ENCODE data around the gene USP19.

USP19 gene

GRCh38 chr3:49122886-49123545 lies 2.4 kb upstream of the USP19 start:
- Histone ChIP-seq H3K27ac (no peak overlapping the region), H3K27me3 (replicated peaks) (no peaks in the 10 kb centered on the region), H3K36me3 (replicated peaks) (peaks cover 70% of the 10 kb centered on the region), H3K4me3 (ENCODE audit: low read depth, low read length) (no peak overlapping the region)
- no peak for TF ChIP-seq CTCF (IDR thresholded peaks at IDR 0.05; ENCODE audit: low read depth, low read length, missing control alignments)
- in situ Hi-C loops (cut with HindIII; ENCODE audit: low pct_ligation_motif_present, low sequenced_read_pairs): no loop called here
- DNase-seq: no peak

- H3K27ac ChIP-seq: no peak overlapping the region
- in situ Hi-C loops (cut with HindIII; ENCODE audit: low pct_ligation_motif_present, low sequenced_read_pairs): no loop called here
- no peak overlapping the region for H3K4me3 ChIP-seq (ENCODE audit: low read depth, low read length)
- no peak for DNase-seq
- no peak for TF ChIP-seq CTCF (IDR thresholded peaks at IDR 0.05; ENCODE audit: low read depth, low read length, missing control alignments)
- no peaks in the 10 kb centered on the region for H3K27me3 ChIP-seq (replicated peaks)
- H3K36me3 ChIP-seq (replicated peaks): peaks cover 72% of the 10 kb centered on the region
Measured at GRCh38 chr3:49122451-49122850, 1.8 kb upstream of the USP19 start.

- in situ Hi-C loops (cut with HindIII; ENCODE audit: low pct_ligation_motif_present, low sequenced_read_pairs): no loop called here
- TF ChIP-seq CTCF (IDR thresholded peaks at IDR 0.05; ENCODE audit: low read depth, low read length, missing control alignments): no peak
- Histone ChIP-seq H3K27ac (no peak overlapping the region), H3K27me3 (replicated peaks) (no peaks in the 10 kb centered on the region), H3K36me3 (replicated peaks) (peaks cover 72% of the 10 kb centered on the region), H3K4me3 (ENCODE audit: low read depth, low read length) (no peak overlapping the region)
- DNase-seq: no peak
Measured at GRCh38 chr3:49122022-49122421, 1.4 kb upstream of the USP19 start.

GRCh38 chr3:49121132-49121736 lies 611 bp upstream of the USP19 start:
- no peaks in the 10 kb centered on the region for H3K27me3 ChIP-seq (replicated peaks)
- H3K36me3 ChIP-seq (replicated peaks): peaks cover 71% of the 10 kb centered on the region
- in situ Hi-C loops (cut with HindIII; ENCODE audit: low pct_ligation_motif_present, low sequenced_read_pairs): no loop called here
- DNase-seq: no peak
- TF ChIP-seq CTCF (IDR thresholded peaks at IDR 0.05; ENCODE audit: low read depth, low read length, missing control alignments): no peak
- H3K4me3 ChIP-seq (ENCODE audit: low read depth, low read length): peak overlapping the region; percentile 96
- peak overlapping the region; percentile 84 for H3K27ac ChIP-seq

- H3K36me3 ChIP-seq (replicated peaks): peaks cover 71% of the 10 kb centered on the region
- DNase-seq: no peak
- no peaks in the 10 kb centered on the region for H3K27me3 ChIP-seq (replicated peaks)
- H3K4me3 ChIP-seq (ENCODE audit: low read depth, low read length): peak overlapping the region; percentile 96
- no peak for TF ChIP-seq CTCF (IDR thresholded peaks at IDR 0.05; ENCODE audit: low read depth, low read length, missing control alignments)
- in situ Hi-C loops (cut with HindIII; ENCODE audit: low pct_ligation_motif_present, low sequenced_read_pairs): no loop called here
- peak overlapping the region; percentile 84 for H3K27ac ChIP-seq
Measured at GRCh38 chr3:49120096-49120437, 556 bp downstream of the USP19 start.

- Histone ChIP-seq H3K27ac (peak overlapping the region; percentile 84), H3K4me3 (ENCODE audit: low read depth, low read length) (peak overlapping the region; percentile 96), H3K36me3 (replicated peaks) (peaks cover 71% of the 10 kb centered on the region), H3K27me3 (replicated peaks) (no peaks in the 10 kb centered on the region)
- no peak for DNase-seq
- in situ Hi-C loops (cut with HindIII; ENCODE audit: low pct_ligation_motif_present, low sequenced_read_pairs): no loop called here
- TF ChIP-seq CTCF (IDR thresholded peaks at IDR 0.05; ENCODE audit: low read depth, low read length, missing control alignments): no peak
Measured at GRCh38 chr3:49119439-49119838, 1.2 kb downstream of the USP19 start.

Measured in brain microvascular endothelial cell (primary cell).